HG02678 (cell line): ENCODE measurements around the gene ETS1.
"Not testable (repeated sequence)": the region's sequence is repeated elsewhere in the genome, so short reads cannot be mapped to it uniquely, and the experiment has no call there.

Experiments
- ATAC-seq: cut with Tn5 transposase; IDR thresholded peaks from one replicate; pipeline ENCODE4 v1.9.1; 2021; ENCODE audit warnings: mild to moderate bottlenecking, moderate library complexity; ENCODE audit not compliant: unreplicated experiment

ETS1 gene

GRCh38 chr11:128448200-128448886 is 139.0 kb downstream of the ETS1 start:
- no peak for ATAC-seq

GRCh38 chr11:128447233-128447632 is 140.1 kb downstream of the ETS1 start:
- ATAC-seq = no peak

- not testable (repeated sequence) for ATAC-seq
These were observed 141.4 kb downstream of the ETS1 start for GRCh38 chr11:128445921-128446320.

GRCh38 chr11:128437136-128437535 is 150.2 kb downstream of the ETS1 start:
- ATAC-seq = no peak

GRCh38 chr11:128434818-128435217 is 152.5 kb downstream of the ETS1 start:
- ATAC-seq = no peak

- ATAC-seq = no peak
These were observed 152.9 kb downstream of the ETS1 start for GRCh38 chr11:128434411-128434810.

GRCh38 chr11:128432926-128433325 is 154.4 kb downstream of the ETS1 start:
- ATAC-seq = no peak

GRCh38 chr11:128431931-128432330 is 155.4 kb downstream of the ETS1 start:
- no peak for ATAC-seq

GRCh38 chr11:128428935-128429334 is 158.4 kb downstream of the ETS1 start:
- ATAC-seq = no peak

- ATAC-seq = no peak
These were observed 162.5 kb downstream of the ETS1 start for GRCh38 chr11:128424851-128425285.

- ATAC-seq = no peak
These were observed 163.1 kb downstream of the ETS1 start for GRCh38 chr11:128424271-128424711.

- ATAC-seq = peak; percentile 77
These were observed 164.6 kb downstream of the ETS1 start for GRCh38 chr11:128422576-128423370.

- ATAC-seq = no peak
These were observed 165.6 kb downstream of the ETS1 start for GRCh38 chr11:128421577-128422330.

GRCh38 chr11:128420951-128421350 is 166.4 kb downstream of the ETS1 start:
- no peak for ATAC-seq

GRCh38 chr11:128420265-128420664 is 167.1 kb downstream of the ETS1 start:
- no peak for ATAC-seq

GRCh38 chr11:128419012-128419767 is 168.2 kb downstream of the ETS1 start:
- no peak for ATAC-seq

GRCh38 chr11:128417607-128418324 is 169.6 kb downstream of the ETS1 start:
- ATAC-seq = no peak

GRCh38 chr11:128416976-128417375 is 170.4 kb downstream of the ETS1 start:
- no peak for ATAC-seq

GRCh38 chr11:128415539-128415938 is 171.8 kb downstream of the ETS1 start:
- ATAC-seq = peak; percentile 44
